H1 (cell line): ENCODE data around the gene CRKL. TPM values are rescaled to one million over a fixed set of nuclear protein-coding genes. Genes with fewer than 3 reads are reported as not detected.

ENCODE experiments used
- CBX8 ChIP-seq: fragments of 300-800, 300-1000 bp; sonication (generic); IDR thresholded peaks from 2 replicates; pipeline ENCODE4 v1.7.1; 2016; ENCODE audit warnings: low read depth, low read length, borderline replicate concordance
- KDM1A ChIP-seq: fragments of 200-600, 300-600 bp; sonication (generic); IDR thresholded peaks from 2 replicates; pipeline ENCODE4 v1.7.1; 2016; ENCODE audit warnings: mild to moderate bottlenecking, low read length, borderline replicate concordance
- polyA plus RNA-seq, 7 experiments: library from polyadenylated mRNA; depleted of rRNA in 3 of 7; stranded (reverse) in 5 of 7; unstranded in 2 of 7; fragments of >200 nt in 5 of 7; fragments of 200-250 nt in 2 of 7; gene quantifications; 1 replicate in 5 of 7; 2 replicates in 1 of 7; 4 replicates in 1 of 7; pipeline versions ENCODE4 v1.2.1 to v1.2.3, GENCODE V29; 2011 to 2013; ENCODE audit warnings: missing spikeins in 2 of 7, mixed read lengths in 2 of 7
- total RNA-seq: library from RNA; stranded (reverse); fragmentation: NEBNext Ultra II Directional; extraction: Animal tissue kit (Norgen Biotek cat#: 25700); gene quantifications from 2 replicates; pipeline ENCODE4 v1.2.1, GENCODE V29; 2021

CRKL gene
- total and polyA plus RNA-seq, 2 of the 8 experiments (the other 6 are each of a cell fraction or from before 2014, with no cell fraction given): 34.5 to 94.5 TPM

GRCh38 chr22:20988573-20989322 lies 71.5 kb downstream of the CRKL start (continued):
- TF ChIP-seq KDM1A: no peak
- TF ChIP-seq CBX8: no peak
